K562 (cell line): ENCODE data around the gene CNIH3. TPM values are rescaled to one million over a fixed set of nuclear protein-coding genes. Genes with fewer than 3 reads are reported as not detected.

ENCODE experiments used
- BCOR ChIP-seq: fragments of 450-650 bp; IDR thresholded peaks from 2 replicates; pipeline ENCODE4 v1.6.1; 2016
- ELF1 ChIP-seq: fragments of 200-800 bp; sonication (Bioruptor generic); IDR thresholded peaks from 2 replicates; pipeline ENCODE4 v1.6.1; 2016; ENCODE audit warnings: missing genetic modification characterization, missing compliant biosample characterization
- HLTF ChIP-seq: fragments of 450-650 bp; IDR thresholded peaks from 2 replicates; pipeline ENCODE4 v1.6.1; 2016
- KAT2B ChIP-seq: IDR thresholded peaks from one replicate; pipeline ENCODE4 v1.6.1; 2012; ENCODE audit warnings: low read depth, mild to moderate bottlenecking, control low read depth, inconsistent platforms, low read length, moderate library complexity
- NFE2L1 ChIP-seq: fragments of 450-650 bp; IDR thresholded peaks from 2 replicates; pipeline ENCODE4 v1.6.1; 2016; ENCODE audit warnings: missing genetic modification characterization, low read depth, mild to moderate bottlenecking, missing compliant biosample characterization, moderate library complexity, borderline replicate concordance
- SMARCC2 ChIP-seq: fragments of 450-650 bp; IDR thresholded peaks from 2 replicates; pipeline ENCODE4 v1.6.1; 2017; ENCODE audit warnings: antibody characterized with exemption, moderate library complexity, mild to moderate bottlenecking, low read depth
- TOE1 ChIP-seq, 2 experiments: fragments of 450-650 bp in 1 of 2; sonication (generic) in 1 of 2; formaldehyde crosslinking in 1 of 2; IDR thresholded peaks; 2 replicates each; pipeline versions ENCODE4 v1.7.1 to v1.8.0; 2016 to 2022; ENCODE audit warnings: borderline replicate concordance in 2 of 2, mild to moderate bottlenecking in 2 of 2, antibody characterized with exemption in 1 of 2, inconsistent platforms in 1 of 2, low read depth in 1 of 2, missing genetic modification reagents in 1 of 2, moderate library complexity in 1 of 2
- ZNF324 ChIP-seq: fragments of 250-450 bp; sonication (Bioruptor Pico); IDR thresholded peaks from 2 replicates; pipeline ENCODE4 v1.4.0; 2020; ENCODE audit warnings: mild to moderate bottlenecking
- ZNF644 ChIP-seq: fragments of 200-800 bp; sonication (Bioruptor generic); IDR thresholded peaks from 2 replicates; pipeline ENCODE4 v1.6.1; 2016; ENCODE audit warnings: low read depth, missing genetic modification characterization, missing compliant biosample characterization
- polyA plus RNA-seq, 8 experiments: library from polyadenylated mRNA; depleted of rRNA in 4 of 8; stranded (reverse) in 5 of 8; unstranded in 3 of 8; fragments of >200 nt; fragmentation: Nextera tagmentation in 2 of 8; fragmentation: Illumina TruSeq in 1 of 8; extraction: Ambion mirVana in 2 of 8; extraction: Trizol in 1 of 8; gene quantifications; 2 replicates each; pipeline versions ENCODE4 v1.2.1 to v1.2.3, GENCODE V29; 2011 to 2014; ENCODE audit warnings: inconsistent platforms in 1 of 8, missing spikeins in 1 of 8
- total RNA-seq, 7 experiments: library from RNA; depleted of rRNA in 6 of 7; stranded (reverse); fragments of >200 nt in 6 of 7; fragmentation: Illumina TruSeq in 2 of 7; extraction: Trizol in 2 of 7; gene quantifications; 2 replicates each; pipeline versions ENCODE4 v1.2.1 to v1.2.3, GENCODE V29; 2011 to 2021; ENCODE audit warnings: low replicate concordance in 1 of 7
- TF ChIP-seq, protein P1 (sequence below): fragments of 250-450 bp; sonication (Bioruptor Pico); IDR thresholded peaks from 2 replicates; pipeline ENCODE4 v1.4.0; 2020; ENCODE audit warnings: mild to moderate bottlenecking, moderate library complexity

Gene CNIH3
- total and polyA plus RNA-seq, 9 of the 15 experiments (the other 6 are each of a cell fraction or from before 2014, with no cell fraction given), result 0.14 to 1.8 (median 0.79) TPM

DNA sequence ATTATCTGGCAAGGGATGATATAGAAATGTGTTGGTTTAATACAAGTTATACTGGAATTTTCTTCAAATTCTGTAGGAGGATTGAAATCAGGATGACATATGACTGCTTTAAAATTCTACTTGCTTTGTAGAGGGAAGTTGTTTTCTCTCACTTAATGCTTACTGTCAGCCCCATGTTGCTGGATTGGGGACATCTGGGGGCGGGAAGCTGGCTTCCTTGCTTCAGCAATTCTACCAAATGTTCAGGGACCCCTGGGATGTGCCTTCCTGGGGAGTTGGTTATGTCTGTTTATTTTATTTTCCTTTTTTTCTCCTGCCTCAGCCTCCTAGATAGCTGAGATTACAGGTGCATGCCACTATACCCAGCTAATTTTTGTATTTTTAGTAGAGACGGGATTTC lies 63.5 kb downstream of the CNIH3 start (continued):
- TF ChIP-seq, protein P1, sequence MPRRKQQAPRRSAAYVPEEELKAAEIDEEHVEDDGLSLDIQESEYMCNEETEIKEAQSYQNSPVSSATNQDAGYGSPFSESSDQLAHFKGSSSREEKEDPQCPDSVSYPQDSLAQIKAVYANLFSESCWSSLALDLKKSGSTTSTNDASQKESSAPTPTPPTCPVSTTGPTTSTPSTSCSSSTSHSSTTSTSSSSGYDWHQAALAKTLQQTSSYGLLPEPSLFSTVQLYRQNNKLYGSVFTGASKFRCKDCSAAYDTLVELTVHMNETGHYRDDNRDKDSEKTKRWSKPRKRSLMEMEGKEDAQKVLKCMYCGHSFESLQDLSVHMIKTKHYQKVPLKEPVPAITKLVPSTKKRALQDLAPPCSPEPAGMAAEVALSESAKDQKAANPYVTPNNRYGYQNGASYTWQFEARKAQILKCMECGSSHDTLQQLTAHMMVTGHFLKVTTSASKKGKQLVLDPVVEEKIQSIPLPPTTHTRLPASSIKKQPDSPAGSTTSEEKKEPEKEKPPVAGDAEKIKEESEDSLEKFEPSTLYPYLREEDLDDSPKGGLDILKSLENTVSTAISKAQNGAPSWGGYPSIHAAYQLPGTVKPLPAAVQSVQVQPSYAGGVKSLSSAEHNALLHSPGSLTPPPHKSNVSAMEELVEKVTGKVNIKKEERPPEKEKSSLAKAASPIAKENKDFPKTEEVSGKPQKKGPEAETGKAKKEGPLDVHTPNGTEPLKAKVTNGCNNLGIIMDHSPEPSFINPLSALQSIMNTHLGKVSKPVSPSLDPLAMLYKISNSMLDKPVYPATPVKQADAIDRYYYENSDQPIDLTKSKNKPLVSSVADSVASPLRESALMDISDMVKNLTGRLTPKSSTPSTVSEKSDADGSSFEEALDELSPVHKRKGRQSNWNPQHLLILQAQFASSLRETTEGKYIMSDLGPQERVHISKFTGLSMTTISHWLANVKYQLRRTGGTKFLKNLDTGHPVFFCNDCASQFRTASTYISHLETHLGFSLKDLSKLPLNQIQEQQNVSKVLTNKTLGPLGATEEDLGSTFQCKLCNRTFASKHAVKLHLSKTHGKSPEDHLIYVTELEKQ (CRISPR knock-in tag), result no peak
- TF ChIP-seq HLTF, result no peak
- no peak for TF ChIP-seq ZNF644 (tag)
- TF ChIP-seq ZNF324 (CRISPR knock-in tag), result no peak
- no peak for TF ChIP-seq BCOR
- TF ChIP-seq SMARCC2, result no peak
- no peak for TF ChIP-seq NFE2L1 (tag)
- no peak for TF ChIP-seq KAT2B
- no peak for TF ChIP-seq ELF1
- no peak for TF ChIP-seq TOE1 (IDR thresholded peaks at IDR 0.05; ENCODE audit: borderline replicate concordance)
- TF ChIP-seq TOE1 (CRISPR knock-in tag; IDR thresholded peaks at IDR 0.05; ENCODE audit: borderline replicate concordance, low read depth), result no peak
